Activated T-helper 1 cell treated with anti-CD3 and anti-CD28 coated beads, Interleukin-12 subunit alpha, Interleukin-12 subunit beta, Interleukin-2, Interleukin-4 antibody, amounts not matched to agents 30 ng/mL and 10 ng/mL and 1 ng/mL, durations not matched to agents 14 hours and 24 hours and 36 hours (primary cell): ENCODE data around the gene ZNF813. TPM values are rescaled to one million over a fixed set of nuclear protein-coding genes. Genes with fewer than 3 reads are reported as not detected.

Source experiments
- DNase-seq: peaks from one replicate; pipeline ENCODE4 v3.0.0; 2021; ENCODE audit warnings: low spot score
- H3K27ac Mint-ChIP-seq: one replicate; pipeline ENCODE4 v1.8.0; 2021; ENCODE audit warnings: mild to moderate bottlenecking, mixed read lengths
- H3K27me3 Mint-ChIP-seq: one replicate; pipeline ENCODE4 v1.8.0; 2022; ENCODE audit warnings: mild to moderate bottlenecking, moderate library complexity, mixed read lengths; ENCODE audit not compliant: insufficient read depth
- H3K36me3 Mint-ChIP-seq: one replicate; pipeline ENCODE4 v1.8.0; 2021; ENCODE audit warnings: low read depth, mixed read lengths
- H3K4me1 Mint-ChIP-seq: one replicate; pipeline ENCODE4 v1.8.0; 2021; ENCODE audit warnings: low read depth, mixed read lengths
- H3K4me3 Mint-ChIP-seq: one replicate; pipeline ENCODE4 v1.8.0; 2021; ENCODE audit warnings: mild to moderate bottlenecking, moderate library complexity, mixed read lengths
- H3K9me3 Mint-ChIP-seq: one replicate; pipeline ENCODE4 v1.8.0; 2021; ENCODE audit warnings: mixed read lengths
- intact Hi-C: fragments of 100-400 bp; cut with micrococcal nuclease; formaldehyde crosslinking; loops from one replicate; pipeline ENCODE4 v1.15.1; 2024
- total RNA-seq: library from RNA; stranded (reverse); gene quantifications from 2 replicates; pipeline ENCODE4 v1.2.3, GENCODE V29; 2022

The ZNF813 gene
- total RNA-seq, 1 donor from 2014 or later = 3.7 TPM

DNA sequence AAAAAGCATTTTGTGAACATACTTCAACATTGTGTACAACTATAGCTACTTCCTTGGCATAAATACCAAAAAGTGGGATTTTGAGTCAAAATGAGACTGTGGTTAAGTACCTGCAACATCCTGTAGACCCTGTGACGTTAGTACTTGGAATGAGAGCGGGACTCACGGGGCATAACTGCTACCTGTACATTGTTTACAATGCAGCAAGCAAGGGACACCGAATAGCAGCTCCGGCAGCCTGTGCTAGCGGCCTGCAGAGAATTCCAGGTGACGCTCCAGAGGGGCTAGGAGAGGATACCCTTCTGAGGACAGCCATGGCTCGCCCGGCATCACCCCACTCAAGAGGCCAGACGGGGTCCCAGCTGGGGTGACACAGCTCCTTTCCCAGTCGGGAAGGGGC is 69.6 kb downstream of the ZNF813 start:
- DNase-seq = no peak
- peaks cover 29% of the 10 kb centered on the region for H3K36me3 Mint-ChIP-seq
- H3K27ac Mint-ChIP-seq = peak overlapping the region; percentile 97
- no peaks in the 10 kb centered on the region for H3K27me3 Mint-ChIP-seq
- no peaks in the 10 kb centered on the region for H3K4me1 Mint-ChIP-seq
- peak overlapping the region; percentile 96 for H3K4me3 Mint-ChIP-seq
- peaks cover 12% of the 10 kb centered on the region for H3K9me3 Mint-ChIP-seq
- intact Hi-C loops = loop anchor here (1.0 to 5.0 kb wide), 5 partner anchors 16 to 665 kb away; partner anchors contain the start of genes RPS9, ZNF761 and ZNF813

- intact Hi-C loops = loop anchor here (1.0 to 5.0 kb wide), 5 partner anchors 16 to 665 kb away; partner anchors contain the start of genes RPS9, ZNF761 and ZNF813
- DNase-seq = peak; percentile 84
- Mint-ChIP-seq H3K4me1 (no peaks in the 10 kb centered on the region), H3K4me3 (peak within 1 kb of the TSS; percentile 96), H3K9me3 (peaks cover 11% of the 10 kb centered on the region), H3K36me3 (peaks cover 34% of the 10 kb centered on the region), H3K27ac (peak within 1 kb of the TSS; percentile 97), H3K27me3 (no peaks in the 10 kb centered on the region)
Observed at GRCh38 chr19:53537521-53538377, 70.2 kb downstream of the ZNF813 start, which contains the start of gene ZNF331. Gene ZNF331 (plus strand): TSS chr19:53538145. CDS start chr19:53569377, 31,232 bp downstream.

DNA sequence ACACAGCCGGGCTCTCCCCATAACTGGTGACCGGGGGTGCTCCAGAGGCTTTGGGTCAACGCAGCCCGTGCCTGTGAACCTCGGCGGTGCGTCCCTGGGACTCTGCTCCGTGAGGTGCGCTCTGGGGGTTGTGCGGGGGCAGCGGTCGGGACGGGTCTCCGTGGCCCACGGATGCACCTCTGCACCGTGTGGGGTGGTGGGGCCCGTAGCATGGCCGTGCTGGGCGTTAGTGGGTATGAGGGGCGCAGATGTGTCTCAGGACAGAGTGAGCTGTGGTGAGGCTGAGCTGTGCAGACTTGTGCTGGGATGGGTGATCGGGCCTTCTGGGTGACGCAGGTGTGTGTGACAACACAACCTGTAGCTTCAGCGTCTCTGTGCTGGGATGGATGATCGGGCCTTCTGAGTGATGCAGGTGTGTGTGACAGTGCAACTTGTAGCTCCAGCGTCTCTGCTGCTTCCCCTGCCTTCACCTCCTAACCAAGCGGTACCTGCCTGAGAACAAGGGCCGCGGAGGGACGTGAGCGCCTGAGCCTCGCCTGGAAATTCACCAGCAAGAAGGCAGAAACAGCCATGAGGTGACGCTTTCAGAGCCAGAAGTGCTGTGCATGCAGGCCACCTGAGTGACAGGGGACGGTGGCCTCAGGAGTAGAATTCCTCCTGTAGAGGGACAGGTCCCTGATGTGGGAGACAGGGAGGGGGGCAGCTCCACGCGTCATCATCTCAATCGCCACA is 71.0 kb downstream of the ZNF813 start:
- Mint-ChIP-seq H3K27me3 (no peaks in the 10 kb centered on the region), H3K9me3 (peaks cover 6% of the 10 kb centered on the region), H3K36me3 (peaks cover 33% of the 10 kb centered on the region), H3K4me3 (peak overlapping the region; percentile 96), H3K27ac (peak overlapping the region; percentile 97), H3K4me1 (no peaks in the 10 kb centered on the region)
- intact Hi-C loops = loop anchor here (5.0 kb wide), 2 partner anchors 71 to 664 kb away; partner anchors contain the start of genes RPS9 and ZNF813
- no peak for DNase-seq

GRCh38 chr19:53540091-53540490 is 72.6 kb downstream of the ZNF813 start:
- no peak overlapping the region for H3K4me3 Mint-ChIP-seq
- intact Hi-C loops = no loop called here

DNA sequence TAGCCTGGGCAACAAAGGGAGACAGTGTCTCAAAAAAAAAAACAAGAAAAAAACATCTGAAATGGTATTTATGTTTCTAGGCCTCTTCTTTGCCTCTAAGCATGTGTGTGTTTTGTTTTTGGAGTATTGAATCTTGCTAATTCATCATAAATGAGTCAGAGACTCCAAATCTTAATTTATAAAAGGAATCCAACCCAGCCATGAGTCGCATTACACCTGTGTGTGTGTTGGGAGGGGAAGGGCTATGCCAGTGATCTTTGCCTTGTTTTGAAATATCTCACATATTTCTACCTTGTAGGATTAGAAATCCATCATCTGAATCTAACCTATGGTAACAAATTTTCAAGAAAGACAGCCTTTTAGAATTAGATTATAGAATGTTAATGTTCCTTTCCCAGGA is 74.4 kb downstream of the ZNF813 start:
- Mint-ChIP-seq H3K27ac (no peak overlapping the region), H3K4me3 (no peak overlapping the region), H3K27me3 (no peaks in the 10 kb centered on the region), H3K9me3 (peaks cover 10% of the 10 kb centered on the region), H3K4me1 (no peaks in the 10 kb centered on the region), H3K36me3 (peaks cover 36% of the 10 kb centered on the region)
- intact Hi-C loops = no loop called here
- no peak for DNase-seq

More at GRCh38 chr19:53540091-53540490, 72.6 kb downstream of the ZNF813 start:
- H3K4me1 Mint-ChIP-seq = no peaks in the 10 kb centered on the region
- peaks cover 8% of the 10 kb centered on the region for H3K9me3 Mint-ChIP-seq
- no peaks in the 10 kb centered on the region for H3K27me3 Mint-ChIP-seq
- H3K36me3 Mint-ChIP-seq = peaks cover 34% of the 10 kb centered on the region
- no peak overlapping the region for H3K27ac Mint-ChIP-seq
- no peak for DNase-seq

- H3K4me3 Mint-ChIP-seq = no peak overlapping the region
- no peak for DNase-seq
- peaks cover 19% of the 10 kb centered on the region for H3K36me3 Mint-ChIP-seq
- H3K9me3 Mint-ChIP-seq = peaks cover 15% of the 10 kb centered on the region
- H3K27ac Mint-ChIP-seq = no peak overlapping the region
- H3K4me1 Mint-ChIP-seq = no peaks in the 10 kb centered on the region
- intact Hi-C loops = no loop called here
- H3K27me3 Mint-ChIP-seq = no peaks in the 10 kb centered on the region
Observed at GRCh38 chr19:53545271-53546065, 77.9 kb downstream of the ZNF813 start.

Other genes starting within 250 kb of the ZNF813 start
- gene ZNF677, start 212.9 kb upstream of the ZNF813 start, total RNA-seq = 1.7 and 2.3 TPM in 2 replicates
- not detected in 2 replicates for gene VN1R2, start 209.4 kb upstream of the ZNF813 start, total RNA-seq
- gene VN1R4, start 200.0 kb upstream of the ZNF813 start, total RNA-seq = not detected in 2 replicates
- gene ZNF845, start 134.0 kb upstream of the ZNF813 start, total RNA-seq = 6.5 and 6.7 TPM in 2 replicates
- gene ZNF525, start 102.0 kb upstream of the ZNF813 start, total RNA-seq = 16.5 and 19.0 TPM in 2 replicates
- gene ZNF765, start 72.6 kb upstream of the ZNF813 start, total RNA-seq = 9.2 and 10.8 TPM in 2 replicates
- 9.9 and 12.3 TPM in 2 replicates for gene ZNF761, start 35.7 kb upstream of the ZNF813 start, total RNA-seq
- gene ZNF331, start 70.4 kb downstream of the ZNF813 start, total RNA-seq = 17.9 and 19.6 TPM in 2 replicates
- gene DPRX, start 164.3 kb downstream of the ZNF813 start, total RNA-seq = not detected in 2 replicates